GM12892 (cell line): ENCODE results near the gene TMEM235.

Experiments
- DNase-seq: peaks from one replicate; pipeline ENCODE4 v3.0.0; 2011; ENCODE audit not compliant: insufficient read length
- FAIRE-seq: peaks from 2 replicates; lab custom pipeline; 2011; peaks lifted over from hg19 to GRCh38; lab: Jason Lieb, UNC
- POLR2A ChIP-seq: IDR thresholded peaks from 2 replicates; pipeline ENCODE4 v1.6.1; 2011; ENCODE audit warnings: low read depth, low read length, control low read depth
- POLR2AphosphoS5 ChIP-seq: IDR thresholded peaks from 2 replicates; pipeline ENCODE4 v1.6.1; 2011; ENCODE audit warnings: low read depth, low read length, control low read depth
- TAF1 ChIP-seq: IDR thresholded peaks from 2 replicates; pipeline ENCODE4 v1.6.1; 2011; ENCODE audit warnings: low read depth, mild to moderate bottlenecking, control low read depth, low read length, borderline replicate concordance

The TMEM235 gene

DNA sequence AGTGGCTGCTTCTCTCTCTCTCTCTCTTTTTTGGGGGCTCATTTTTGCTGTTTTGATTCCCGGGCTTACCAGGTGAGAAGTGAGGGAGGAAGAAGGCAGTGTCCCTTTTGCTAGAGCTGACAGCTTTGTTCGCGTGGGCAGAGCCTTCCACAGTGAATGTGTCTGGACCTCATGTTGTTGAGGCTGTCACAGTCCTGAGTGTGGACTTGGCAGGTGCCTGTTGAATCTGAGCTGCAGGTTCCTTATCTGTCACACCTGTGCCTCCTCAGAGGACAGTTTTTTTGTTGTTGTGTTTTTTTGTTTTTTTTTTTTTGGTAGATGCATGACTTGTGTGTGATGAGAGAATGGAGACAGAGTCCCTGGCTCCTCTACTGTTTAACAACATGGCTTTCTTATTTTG, 7.7 kb upstream of the TMEM235 start:
- FAIRE-seq = no peak
- TF ChIP-seq POLR2AphosphoS5 (no peak), TAF1 (no peak), POLR2A (no peak)
- no peak for DNase-seq

DNA sequence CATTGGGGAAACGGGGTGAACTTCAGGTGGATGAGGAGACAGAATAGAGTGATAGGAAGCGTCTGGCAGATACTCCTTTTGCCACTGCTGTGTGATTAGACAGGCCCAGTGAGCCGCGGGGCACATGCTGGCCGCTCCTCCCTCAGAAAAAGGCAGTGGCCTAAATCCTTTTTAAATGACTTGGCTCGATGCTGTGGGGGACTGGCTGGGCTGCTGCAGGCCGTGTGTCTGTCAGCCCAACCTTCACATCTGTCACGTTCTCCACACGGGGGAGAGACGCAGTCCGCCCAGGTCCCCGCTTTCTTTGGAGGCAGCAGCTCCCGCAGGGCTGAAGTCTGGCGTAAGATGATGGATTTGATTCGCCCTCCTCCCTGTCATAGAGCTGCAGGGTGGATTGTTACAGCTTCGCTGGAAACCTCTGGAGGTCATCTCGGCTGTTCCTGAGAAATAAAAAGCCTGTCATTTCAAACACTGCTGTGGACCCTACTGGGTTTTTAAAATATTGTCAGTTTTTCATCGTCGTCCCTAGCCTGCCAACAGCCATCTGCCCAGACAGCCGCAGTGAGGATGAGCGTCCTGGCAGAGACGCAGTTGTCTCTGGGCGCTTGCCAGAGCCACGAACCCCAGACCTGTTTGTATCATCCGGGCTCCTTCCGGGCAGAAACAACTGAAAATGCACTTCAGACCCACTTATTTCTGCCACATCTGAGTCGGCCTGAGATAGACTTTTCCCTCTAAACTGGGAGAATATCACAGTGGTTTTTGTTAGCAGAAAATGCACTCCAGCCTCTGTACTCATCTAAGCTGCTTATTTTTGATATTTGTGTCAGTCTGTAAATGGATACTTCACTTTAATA, 7.0 kb upstream of the TMEM235 start:
- DNase-seq (no peak), FAIRE-seq (no peak)
- TF ChIP-seq TAF1 (no peak), POLR2A (no peak), POLR2AphosphoS5 (no peak)

DNA sequence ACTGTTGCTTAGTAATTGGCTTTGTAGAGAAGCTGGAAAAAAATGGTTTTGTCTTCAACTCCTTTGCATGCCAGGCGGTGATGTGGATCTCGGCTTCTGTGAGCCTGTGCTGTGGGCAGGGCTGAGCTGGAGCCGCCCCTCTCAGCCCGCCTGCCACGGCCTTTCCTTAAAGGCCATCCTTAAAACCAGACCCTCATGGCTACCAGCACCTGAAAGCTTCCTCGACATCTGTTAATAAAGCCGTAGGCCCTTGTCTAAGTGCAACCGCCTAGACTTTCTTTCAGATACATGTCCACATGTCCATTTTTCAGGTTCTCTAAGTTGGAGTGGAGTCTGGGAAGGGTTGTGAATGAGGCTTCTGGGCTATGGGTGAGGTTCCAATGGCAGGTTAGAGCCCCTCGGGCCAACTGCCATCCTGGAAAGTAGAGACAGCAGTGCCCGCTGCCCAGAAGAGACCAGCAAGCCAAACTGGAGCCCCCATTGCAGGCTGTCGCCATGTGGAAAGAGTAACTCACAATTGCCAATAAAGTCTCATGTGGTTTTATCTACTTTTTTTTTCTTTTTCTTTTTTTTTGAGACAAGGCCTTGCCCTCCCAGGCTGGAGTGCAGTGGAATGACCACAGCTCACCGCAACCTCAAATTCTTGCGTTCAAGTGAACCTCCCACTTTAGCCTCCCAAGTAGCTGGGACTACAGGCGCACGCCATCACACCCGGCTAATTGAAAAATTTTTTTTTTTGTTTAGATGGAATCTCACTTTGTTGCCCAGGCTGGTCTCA, 6.2 kb upstream of the TMEM235 start:
- no peak for FAIRE-seq
- no peak for DNase-seq
- TF ChIP-seq POLR2A = no peak

DNA sequence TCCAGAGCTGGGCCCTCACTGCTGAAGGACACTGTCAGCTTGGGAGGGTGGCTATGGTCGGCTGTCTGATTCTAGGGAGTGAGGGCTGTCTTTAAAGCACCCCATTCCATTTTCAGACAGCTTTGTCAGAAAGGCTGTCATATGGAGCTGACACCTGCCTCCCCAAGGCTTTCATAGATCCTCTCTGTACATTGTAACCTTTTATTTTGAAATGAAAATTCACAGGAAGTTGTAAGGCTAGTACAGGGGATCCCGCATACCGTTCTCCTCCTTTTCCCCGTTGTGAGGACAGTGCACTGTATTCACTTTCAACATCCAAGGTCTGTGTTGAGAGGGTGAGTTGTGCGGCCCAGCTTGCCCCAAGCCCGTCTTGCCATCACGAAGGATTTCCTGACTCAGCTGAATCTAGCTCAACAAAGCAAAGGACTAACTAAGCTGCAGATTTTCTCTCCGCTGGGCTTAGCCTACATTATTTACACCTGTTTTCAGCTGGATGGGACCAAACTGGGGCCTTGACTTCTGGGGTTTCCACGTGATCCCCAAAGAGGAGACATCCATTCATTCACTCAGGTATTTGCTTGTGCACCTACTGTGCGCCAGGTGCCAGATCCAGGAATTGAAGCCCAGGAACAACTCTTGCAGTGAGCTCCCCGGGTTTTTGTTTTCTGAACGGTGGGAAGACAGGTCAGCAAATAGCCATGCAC, 5.2 kb upstream of the TMEM235 start:
- DNase-seq = no peak
- TF ChIP-seq POLR2AphosphoS5 (no peak), TAF1 (no peak), POLR2A (no peak)
- no peak for FAIRE-seq

DNA sequence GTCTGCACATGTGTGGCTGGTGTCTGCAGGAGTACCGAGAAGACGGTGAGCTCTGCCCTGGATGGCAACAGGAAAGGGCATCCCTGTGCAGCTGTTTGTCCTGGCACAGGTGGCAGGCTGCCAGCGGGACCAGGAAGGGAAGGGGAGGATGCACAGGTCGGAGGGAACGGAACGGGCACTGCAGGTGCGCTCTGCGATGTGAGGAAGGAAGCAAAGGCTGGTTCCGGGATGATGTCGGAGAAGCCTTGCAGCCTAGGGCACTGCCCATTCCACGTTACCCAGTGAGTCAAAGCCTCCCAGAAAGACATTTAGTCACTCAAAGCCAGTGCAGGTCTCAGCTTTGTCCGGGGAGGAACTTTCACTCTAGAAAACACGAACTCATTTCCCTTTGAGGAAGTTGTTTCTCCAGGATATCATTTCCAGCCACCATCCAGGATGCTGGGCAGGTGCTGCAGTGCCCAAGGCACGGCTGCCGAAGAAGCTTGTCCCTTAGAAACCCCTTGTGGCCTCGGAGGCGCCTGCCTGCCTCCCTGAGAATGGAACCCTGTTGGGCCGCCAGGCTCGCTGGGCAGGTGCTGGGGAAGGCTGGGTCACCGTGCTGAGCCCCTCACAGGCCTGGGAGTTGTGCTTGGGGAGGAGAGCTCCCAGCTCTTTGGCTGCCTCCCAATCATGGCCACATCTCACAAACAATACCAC, 4.5 kb upstream of the TMEM235 start:
- no peak for FAIRE-seq
- TF ChIP-seq TAF1 (no peak), POLR2A (no peak), POLR2AphosphoS5 (no peak)

DNA sequence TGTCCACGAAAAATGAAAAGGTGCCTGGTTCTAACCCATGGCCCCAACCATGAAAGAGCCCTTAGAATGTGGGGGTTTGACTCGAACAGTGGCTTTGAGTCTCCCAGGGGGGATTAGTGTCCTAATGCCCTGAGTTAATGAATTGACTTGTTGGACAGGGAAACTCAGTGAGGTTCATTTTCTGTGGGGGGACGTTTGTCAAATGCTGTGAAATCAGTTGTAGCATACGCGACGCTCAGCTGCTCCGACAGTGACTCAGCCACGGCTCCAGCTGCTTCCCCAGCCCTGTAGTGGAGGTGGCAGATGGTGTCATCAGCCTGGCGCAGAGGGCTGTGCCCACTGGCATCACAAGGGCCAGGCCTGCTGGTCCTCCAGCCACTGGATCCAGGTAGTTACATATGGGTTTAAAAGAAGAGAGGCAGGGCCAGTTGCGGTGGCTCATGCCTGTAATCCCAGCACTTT, 3.9 kb upstream of the TMEM235 start:
- no peak for DNase-seq

More for the DNA sequence above, 4.5 kb upstream of the TMEM235 start:
- DNase-seq = no peak

DNA sequence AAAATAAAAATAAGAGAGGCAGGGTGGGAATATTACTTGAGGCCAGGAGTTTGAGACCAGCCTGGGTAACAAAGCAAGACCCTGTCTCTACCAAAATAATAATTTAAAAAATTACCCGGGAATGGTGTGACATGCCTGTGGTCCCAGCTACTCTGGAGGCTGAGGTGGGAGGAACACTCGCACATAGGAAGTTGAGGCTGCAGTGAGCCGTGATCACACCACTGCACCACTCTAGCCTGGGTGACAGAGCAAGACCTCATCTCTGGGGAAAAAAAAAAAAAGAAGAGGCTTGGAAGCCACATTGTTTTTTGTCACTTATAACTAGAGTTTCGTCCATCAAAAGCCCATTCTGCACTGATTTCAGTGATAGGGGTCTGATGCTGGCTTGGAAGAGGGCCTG, 3.3 kb upstream of the TMEM235 start:
- no peak for TF ChIP-seq POLR2A
- TF ChIP-seq POLR2AphosphoS5 = no peak
- TF ChIP-seq TAF1 = no peak
- DNase-seq (no peak), FAIRE-seq (no peak)

More for the DNA sequence above, 3.9 kb upstream of the TMEM235 start:
- no peak for TF ChIP-seq POLR2AphosphoS5
- TF ChIP-seq POLR2A = no peak
- TF ChIP-seq TAF1 = no peak
- no peak for FAIRE-seq

DNA sequence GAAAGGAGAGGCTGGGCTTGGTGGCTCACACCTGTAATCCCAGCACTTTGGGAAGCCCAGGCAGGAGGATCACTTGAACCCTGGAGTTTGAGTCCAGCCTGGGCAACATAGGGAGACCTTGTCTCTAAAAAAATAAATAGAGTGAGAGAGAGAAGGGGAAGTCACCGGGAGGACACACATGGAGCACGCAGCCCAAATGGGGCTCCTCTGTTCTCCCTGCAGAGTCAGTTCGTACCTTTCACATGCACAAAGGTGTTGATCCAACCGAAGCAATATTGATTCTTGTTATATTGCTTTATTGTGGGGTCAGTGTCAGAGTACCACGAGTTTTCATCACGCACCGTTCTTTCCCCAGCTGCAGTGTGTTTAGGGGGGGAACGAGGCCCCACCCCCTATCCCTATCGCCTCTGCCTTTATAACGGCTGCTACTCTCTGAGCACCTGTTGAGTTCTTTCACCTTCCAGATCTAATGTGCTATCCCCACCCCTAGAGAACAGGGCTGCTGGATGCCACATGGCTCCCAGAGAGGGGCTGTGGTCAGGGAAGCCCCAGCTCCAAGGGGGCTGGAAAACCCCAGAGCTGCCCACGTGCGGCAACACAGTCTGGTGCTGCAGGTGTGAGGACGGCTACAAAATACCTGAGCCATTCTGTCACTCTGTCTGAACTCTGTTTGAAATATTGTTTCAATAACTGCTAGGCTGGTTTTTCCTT, 1.0 kb upstream of the TMEM235 start:
- DNase-seq (no peak), FAIRE-seq (peak; percentile 73)
- TF ChIP-seq TAF1 (no peak), POLR2AphosphoS5 (no peak), POLR2A (no peak)

DNA sequence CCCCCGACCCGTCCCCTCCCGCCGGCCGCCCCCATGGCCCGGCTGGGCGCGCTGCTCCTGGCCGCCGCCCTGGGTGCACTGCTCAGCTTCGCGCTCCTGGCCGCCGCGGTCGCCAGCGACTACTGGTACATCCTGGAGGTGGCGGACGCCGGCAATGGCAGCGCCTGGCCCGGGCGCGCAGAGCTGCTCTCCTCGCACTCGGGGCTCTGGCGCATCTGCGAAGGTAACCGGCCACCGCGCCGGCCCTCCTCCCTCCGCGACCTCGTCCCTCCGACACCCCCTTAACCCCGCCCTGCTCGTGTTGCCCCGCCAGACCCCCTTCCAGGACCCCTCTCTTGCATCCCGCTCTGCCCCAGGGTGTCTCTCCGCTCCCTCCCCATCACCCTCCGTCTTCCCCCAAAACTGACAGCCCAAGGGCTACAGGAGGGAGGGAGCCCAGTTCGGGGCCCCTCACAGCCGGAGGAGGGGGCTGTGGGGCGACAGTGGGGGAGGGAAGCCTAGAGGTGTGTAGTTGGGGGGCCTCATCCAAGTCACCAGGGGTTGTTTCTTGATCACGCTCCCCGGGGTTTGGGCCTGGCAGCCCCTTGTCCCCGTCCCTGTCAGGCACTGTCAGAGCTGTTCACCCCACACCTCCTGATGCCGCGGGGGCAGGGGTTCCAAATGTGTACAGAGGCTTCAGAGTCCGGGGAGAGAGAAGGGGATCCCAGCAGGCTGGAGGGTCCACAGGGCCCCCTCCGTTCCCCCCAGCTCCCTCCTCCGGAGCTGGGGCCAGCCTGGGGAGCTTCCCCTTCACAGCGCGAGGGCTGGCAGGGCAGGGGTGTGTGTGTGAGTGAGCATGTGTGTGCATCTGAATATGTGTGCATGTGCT, 794 bp downstream of the TMEM235 start:
- FAIRE-seq (no peak), DNase-seq (no peak)
- TF ChIP-seq POLR2A (no peak), POLR2AphosphoS5 (no peak), TAF1 (no peak)

DNA sequence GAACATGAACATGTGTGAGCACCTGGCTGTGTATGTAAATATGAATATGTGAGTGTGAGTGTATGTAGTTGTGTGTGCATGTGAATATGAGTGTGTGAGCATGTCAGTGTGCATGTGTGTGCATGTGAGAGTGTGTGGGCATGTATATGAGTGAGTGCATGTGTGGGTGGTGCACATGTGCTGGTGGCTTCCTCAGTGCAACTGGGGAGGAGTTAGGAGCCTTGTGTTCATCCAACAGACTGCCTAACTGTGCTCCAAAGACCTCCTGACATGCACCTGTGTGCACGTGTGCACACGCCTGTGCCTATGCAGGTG, 1.4 kb downstream of the TMEM235 start:
- FAIRE-seq (no peak), DNase-seq (no peak)
- TF ChIP-seq POLR2A (no peak), POLR2AphosphoS5 (no peak), TAF1 (no peak)
